Astrocyte (in vitro differentiated cells and primary cell): ENCODE data around the gene SIRT5.

Experiments
- CTCF ChIP-seq: IDR thresholded peaks from 2 replicates; pipeline ENCODE4 v1.5.1; 2011; ENCODE audit warnings: low read depth, mild to moderate bottlenecking, inconsistent platforms, low read length, moderate library complexity; ENCODE audit not compliant: insufficient read depth
- EZH2 ChIP-seq: IDR thresholded peaks from 2 replicates; pipeline ENCODE4 v1.6.1; 2012; ENCODE audit warnings: mild to moderate bottlenecking, low read length, inconsistent platforms; ENCODE audit not compliant: insufficient read depth

- no peak for TF ChIP-seq CTCF
- TF ChIP-seq EZH2, result no peak
Measured at GRCh38 chr6:13559968-13560650, 14.3 kb upstream of the SIRT5 start.
